Progenitor cell of endocrine pancreas (in vitro differentiated cells): ENCODE data around the gene DOCK2. TPM values are rescaled to one million over a fixed set of nuclear protein-coding genes. Genes with fewer than 3 reads are reported as not detected.

Source experiments
- DNase-seq: peaks from one replicate; pipeline ENCODE4 v3.0.0; 2021; ENCODE audit warnings: low spot score; ENCODE audit not compliant: unreplicated experiment
- H3K27ac Mint-ChIP-seq: 2 replicates; pipeline ENCODE4 v1.8.0; 2021; ENCODE audit warnings: mild to moderate bottlenecking, moderate library complexity, mixed read lengths
- H3K27me3 Mint-ChIP-seq: 2 replicates; pipeline ENCODE4 v1.8.0; 2021; ENCODE audit warnings: mixed read lengths
- H3K36me3 Mint-ChIP-seq: 2 replicates; pipeline ENCODE4 v1.8.0; 2022; ENCODE audit warnings: mixed read lengths; ENCODE audit not compliant: insufficient read depth
- H3K4me1 Mint-ChIP-seq: 2 replicates; pipeline ENCODE4 v1.8.0; 2021; ENCODE audit warnings: low read depth, mixed read lengths
- H3K4me3 Mint-ChIP-seq: 2 replicates; pipeline ENCODE4 v1.8.0; 2021; ENCODE audit warnings: low read depth, mild to moderate bottlenecking, moderate library complexity, mixed read lengths
- H3K9me3 Mint-ChIP-seq: 2 replicates; pipeline ENCODE4 v1.8.0; 2021; ENCODE audit warnings: low read depth, mixed read lengths
- CTCF ChIP-seq: fragments of 200-600 bp; sonication (generic); IDR thresholded peaks from one replicate; pipeline ENCODE4 v1.5.0; 2021; ENCODE audit warnings: antibody characterized with exemption, mild to moderate bottlenecking; ENCODE audit not compliant: unreplicated experiment
- total RNA-seq: library from RNA; stranded (reverse); gene quantifications from 2 replicates; pipeline ENCODE4 v1.2.1, GENCODE V29; 2021

DOCK2 gene
- total RNA-seq, 1 donor from 2014 or later, result not detected

- no peak overlapping the region for H3K4me3 Mint-ChIP-seq
- no peaks in the 10 kb centered on the region for H3K9me3 Mint-ChIP-seq
- DNase-seq, result no peak
- H3K27me3 Mint-ChIP-seq, result peaks cover 84% of the 10 kb centered on the region
- peaks cover 9% of the 10 kb centered on the region for H3K4me1 Mint-ChIP-seq
- no peak for TF ChIP-seq CTCF
- H3K36me3 Mint-ChIP-seq, result no peaks in the 10 kb centered on the region
- H3K27ac Mint-ChIP-seq, result no peak overlapping the region
These were observed 160.5 kb downstream of the DOCK2 start for GRCh38 chr5:169797577-169797976.

- Mint-ChIP-seq H3K36me3 (no peaks in the 10 kb centered on the region), H3K9me3 (no peaks in the 10 kb centered on the region), H3K27me3 (peaks cover 83% of the 10 kb centered on the region), H3K27ac (no peak overlapping the region), H3K4me3 (no peak overlapping the region), H3K4me1 (peaks cover 10% of the 10 kb centered on the region)
- no peak for DNase-seq
- TF ChIP-seq CTCF, result no peak
These were observed 161.4 kb downstream of the DOCK2 start for GRCh38 chr5:169798438-169798837.

GRCh38 chr5:169798906-169799660, 162.0 kb downstream of the DOCK2 start:
- peaks cover 12% of the 10 kb centered on the region for H3K4me1 Mint-ChIP-seq
- H3K36me3 Mint-ChIP-seq, result no peaks in the 10 kb centered on the region
- no peak overlapping the region for H3K27ac Mint-ChIP-seq
- no peaks in the 10 kb centered on the region for H3K9me3 Mint-ChIP-seq
- no peak for TF ChIP-seq CTCF
- H3K4me3 Mint-ChIP-seq, result no peak overlapping the region
- DNase-seq, result no peak
- H3K27me3 Mint-ChIP-seq, result peaks cover 83% of the 10 kb centered on the region

- Mint-ChIP-seq H3K27ac (no peak overlapping the region), H3K4me3 (no peak overlapping the region), H3K4me1 (peaks cover 9% of the 10 kb centered on the region), H3K9me3 (no peaks in the 10 kb centered on the region), H3K36me3 (no peaks in the 10 kb centered on the region), H3K27me3 (peaks cover 80% of the 10 kb centered on the region)
- TF ChIP-seq CTCF, result no peak
- DNase-seq, result no peak
These were observed 164.3 kb downstream of the DOCK2 start for GRCh38 chr5:169801324-169801777.

- Mint-ChIP-seq H3K4me3 (no peak overlapping the region), H3K4me1 (peaks cover 9% of the 10 kb centered on the region), H3K36me3 (no peaks in the 10 kb centered on the region), H3K9me3 (no peaks in the 10 kb centered on the region), H3K27ac (no peak overlapping the region), H3K27me3 (peaks cover 79% of the 10 kb centered on the region)
- no peak for DNase-seq
- no peak for TF ChIP-seq CTCF
These were observed 164.7 kb downstream of the DOCK2 start for GRCh38 chr5:169801781-169802180.
